ENCODE measurements around the gene NDUFV1. TPM values are rescaled to one million over a fixed set of nuclear protein-coding genes. Genes with fewer than 3 reads are reported as not detected.

Gene NDUFV1
- total and polyA plus RNA-seq, 9 of the 15 experiments (the other 6 are each of a cell fraction or from before 2014, with no cell fraction given) = 10.8 to 423 (median 209) TPM

DNA sequence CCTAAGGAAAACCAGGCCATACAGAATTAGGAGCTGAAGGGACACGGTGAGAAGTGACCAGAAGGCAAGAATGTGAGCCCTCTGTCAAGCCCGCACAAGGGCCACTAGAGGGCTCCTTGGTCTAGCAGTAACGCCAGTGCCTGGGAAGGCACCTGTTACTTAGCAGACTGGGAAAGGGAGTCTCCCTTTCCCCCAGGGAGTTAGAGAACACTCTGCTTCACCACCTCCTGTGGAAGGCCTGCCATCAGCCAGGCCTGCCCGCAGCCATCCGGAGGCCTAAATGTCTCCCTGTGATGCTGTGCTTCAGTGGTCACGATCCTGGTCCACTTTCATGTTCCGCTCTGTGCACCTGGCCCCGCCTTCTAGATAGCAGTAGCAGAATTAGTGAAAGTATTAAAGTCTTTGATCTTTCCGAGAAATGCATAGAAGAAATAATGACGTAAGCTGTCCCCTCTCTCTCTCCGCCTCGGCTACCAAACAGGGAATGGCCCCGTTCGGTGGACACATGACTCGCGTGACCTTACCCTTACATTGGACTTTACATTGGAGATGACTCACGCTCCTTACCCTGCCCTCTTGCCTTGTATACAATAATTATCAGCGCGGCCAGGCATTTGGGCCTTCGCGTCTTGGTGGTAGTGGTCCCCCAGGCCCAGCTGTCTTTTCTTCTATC, 33.9 kb upstream of the NDUFV1 start (continued):
- TF ChIP-seq ZBTB40 (IDR thresholded peaks at IDR 0.05) = peak; percentile 26; the same call in 1 of the 2 replicates
- no peak for TF ChIP-seq ZBTB40 (CRISPR knock-in tag; IDR thresholded peaks at IDR 0.05)
- no peak for TF ChIP-seq KLF13 (tag; IDR thresholded peaks at IDR 0.05; ENCODE audit: borderline replicate concordance, low read depth)
- peak; percentile 51; the same call in 1 of the 2 replicates for TF ChIP-seq STAG1 (CRISPR knock-in tag; IDR thresholded peaks at IDR 0.05; ENCODE audit: borderline replicate concordance)
- no peak for TF ChIP-seq HDAC1 (IDR thresholded peaks at IDR 0.05)
- TF ChIP-seq CHD1 (IDR thresholded peaks at IDR 0.05; ENCODE audit: low read length) = no peak
- TF ChIP-seq STAT5A (IDR thresholded peaks at IDR 0.05; ENCODE audit: borderline replicate concordance, low read length) = no peak
- no peak for TF ChIP-seq CHCHD3 (CRISPR knock-in tag; IDR thresholded peaks at IDR 0.05)
- no peak for TF ChIP-seq ZBTB5 (IDR thresholded peaks at IDR 0.05)
- no peak for TF ChIP-seq ARID4B (CRISPR knock-in tag; IDR thresholded peaks at IDR 0.05)
- no peak for TF ChIP-seq GABPB1 (CRISPR knock-in tag; IDR thresholded peaks at IDR 0.05)
